Activated T-cell treated with anti-CD3 and anti-CD28 coated beads for 24 hours (primary cell): Measurements from ENCODE around the gene SPATA18.

Experiments used
- DNase-seq: peaks from one replicate; pipeline ENCODE4 v3.0.0-alpha.2; 2020; ENCODE audit warnings: low read depth

Gene SPATA18, protein sequence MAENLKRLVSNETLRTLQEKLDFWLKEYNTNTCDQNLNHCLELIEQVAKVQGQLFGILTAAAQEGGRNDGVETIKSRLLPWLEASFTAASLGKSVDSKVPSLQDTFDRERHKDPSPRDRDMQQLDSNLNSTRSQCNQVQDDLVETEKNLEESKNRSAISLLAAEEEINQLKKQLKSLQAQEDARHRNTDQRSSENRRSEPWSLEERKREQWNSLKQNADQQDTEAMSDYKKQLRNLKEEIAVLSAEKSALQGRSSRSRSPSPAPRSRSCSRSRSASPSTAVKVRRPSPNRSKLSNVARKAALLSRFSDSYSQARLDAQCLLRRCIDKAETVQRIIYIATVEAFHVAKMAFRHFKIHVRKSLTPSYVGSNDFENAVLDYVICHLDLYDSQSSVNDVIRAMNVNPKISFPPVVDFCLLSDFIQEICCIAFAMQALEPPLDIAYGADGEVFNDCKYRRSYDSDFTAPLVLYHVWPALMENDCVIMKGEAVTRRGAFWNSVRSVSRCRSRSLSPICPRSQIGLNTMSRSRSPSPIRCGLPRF

DNA sequence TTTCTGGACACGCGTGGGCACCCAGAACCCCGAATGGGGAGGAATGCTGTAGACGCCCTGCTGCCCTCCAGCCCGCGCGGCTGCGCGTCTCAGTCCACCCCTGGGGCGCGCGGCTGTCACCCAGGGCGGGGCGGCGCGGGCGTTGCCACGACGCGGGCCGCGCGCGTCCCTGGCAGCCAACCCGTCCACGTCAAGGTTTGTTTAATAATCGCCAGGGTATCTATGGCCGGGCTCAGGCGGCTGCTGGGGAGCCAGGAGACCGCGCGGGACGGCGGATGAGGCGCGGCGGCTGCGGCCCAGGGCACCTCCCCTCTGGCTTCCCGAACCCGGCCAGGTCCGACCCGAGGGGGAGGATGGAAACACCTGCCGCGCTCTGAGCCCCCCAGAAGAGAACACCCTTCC lies at the start of gene SPATA18:
Gene SPATA18 (plus strand): TSS at position 92 of the 402 bp plus-strand sequence. CDS start 401 bp downstream, outside the sequence.
- DNase-seq: no peak

GRCh38 chr4:52001616-52002015 lies 49.5 kb upstream of the SPATA18 start:
- DNase-seq: no peak

- DNase-seq: no peak
Observed at GRCh38 chr4:52004414-52004813, 46.7 kb upstream of the SPATA18 start.

GRCh38 chr4:52005604-52006273 lies 45.4 kb upstream of the SPATA18 start:
- DNase-seq: no peak

GRCh38 chr4:52006887-52007286 lies 44.2 kb upstream of the SPATA18 start:
- no peak for DNase-seq

DNA sequence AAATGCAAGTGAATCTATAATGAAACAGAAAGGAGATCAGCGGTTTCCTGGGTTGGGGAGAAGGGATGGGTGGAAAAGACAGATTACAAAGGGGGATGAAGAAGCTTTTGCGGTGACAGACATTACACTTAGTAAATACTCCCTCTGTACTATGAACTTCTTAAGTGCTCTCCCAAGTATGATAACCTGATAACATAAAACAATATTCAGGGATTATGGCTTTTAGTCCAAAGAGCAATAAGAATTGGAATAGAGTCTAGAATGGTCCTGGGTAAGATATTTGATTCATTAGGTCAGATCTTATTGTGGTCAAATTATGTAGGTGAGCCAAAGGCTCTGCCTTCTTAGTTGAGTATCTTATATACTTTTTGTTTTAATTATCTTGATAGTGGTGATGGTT lies 40.1 kb upstream of the SPATA18 start:
- DNase-seq: no peak

DNA sequence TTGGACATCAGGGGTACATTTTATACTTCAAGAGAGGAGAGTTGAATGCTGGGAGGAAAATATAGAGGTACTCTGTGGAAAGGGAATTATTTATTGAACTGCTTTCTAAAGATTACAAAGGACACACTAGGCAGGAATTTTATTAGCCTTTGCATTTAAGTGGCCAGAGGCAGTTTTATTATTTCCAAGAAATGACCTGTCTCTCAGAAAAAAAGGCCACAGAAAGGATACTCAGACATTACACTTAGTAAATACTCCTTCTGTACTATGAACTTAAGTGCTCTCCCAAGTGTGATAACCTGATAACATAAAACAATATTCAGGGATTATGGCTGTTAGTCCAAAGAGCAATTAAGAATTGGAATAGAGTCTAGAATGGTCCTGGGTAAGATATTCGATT lies 38.5 kb upstream of the SPATA18 start:
- DNase-seq: no peak

- DNase-seq: no peak
Observed at GRCh38 chr4:52014903-52015302, 36.2 kb upstream of the SPATA18 start.

DNA sequence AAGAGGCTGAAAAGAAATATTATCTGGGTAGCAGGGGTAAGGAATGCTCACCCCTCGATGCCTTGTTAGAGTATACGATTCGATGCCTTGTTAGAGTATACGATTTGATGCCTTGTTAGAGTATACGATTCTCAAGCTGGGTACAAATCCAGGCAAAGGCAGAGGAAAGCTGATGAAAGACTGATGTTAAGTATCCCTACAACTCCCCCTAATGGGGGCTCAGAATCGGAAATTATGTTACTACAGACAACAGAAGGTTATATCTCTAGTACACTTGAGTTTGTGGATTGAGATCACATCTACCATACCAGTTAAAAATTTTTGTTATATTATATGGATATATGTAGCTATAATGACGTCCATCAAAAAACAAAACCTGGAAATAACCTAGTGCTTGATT lies 35.7 kb upstream of the SPATA18 start:
- no peak for DNase-seq

- DNase-seq: no peak
Observed at GRCh38 chr4:52016981-52017380, 34.1 kb upstream of the SPATA18 start.

GRCh38 chr4:52017814-52018213 lies 33.3 kb upstream of the SPATA18 start:
- no peak for DNase-seq

GRCh38 chr4:52019936-52020657 lies 31.0 kb upstream of the SPATA18 start, which contains the start of gene LRRC66:
LRRC66 (minus strand) TSS chr4:52020363; CDS start chr4:52017613, 2,750 bp downstream.
- no peak for DNase-seq

DNA sequence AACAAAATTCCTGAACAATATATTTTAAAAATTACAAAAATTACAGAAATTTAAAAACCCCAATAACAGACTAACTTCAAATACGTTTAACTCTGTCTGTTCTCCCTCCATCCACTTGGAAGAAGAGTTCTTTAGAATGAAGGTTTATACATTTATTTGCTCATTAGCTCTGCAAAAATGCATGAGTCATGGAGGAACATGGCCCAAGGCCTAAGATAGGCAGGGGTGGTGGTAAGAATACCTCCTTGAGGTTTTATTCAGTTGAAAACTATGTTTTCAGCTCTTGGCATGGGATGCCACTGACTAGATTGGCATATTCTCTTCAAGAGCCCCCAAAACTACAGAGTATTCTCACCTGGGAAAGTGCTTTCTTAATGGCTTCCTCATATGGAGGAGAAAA lies 22.1 kb upstream of the SPATA18 start:
- no peak for DNase-seq

DNA sequence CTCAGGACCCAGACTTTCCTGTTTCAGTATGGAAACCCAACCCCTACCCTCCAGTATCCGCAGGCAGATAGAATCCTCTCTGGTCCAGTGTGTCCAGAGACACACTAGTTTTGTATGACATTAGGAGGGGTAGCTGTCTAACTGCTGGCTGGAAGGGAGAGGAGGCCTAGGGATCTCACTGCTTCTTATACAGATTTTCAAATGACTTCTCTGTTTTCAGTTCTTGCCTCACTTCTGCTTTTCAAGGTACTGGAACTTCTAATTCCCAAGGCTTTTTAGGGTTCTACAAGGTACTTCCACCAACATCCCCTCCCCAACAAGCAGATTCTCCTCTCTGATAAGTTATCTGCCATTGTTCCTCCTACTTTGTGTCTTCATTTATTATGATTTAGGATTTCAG lies 19.1 kb upstream of the SPATA18 start:
- DNase-seq: no peak

DNA sequence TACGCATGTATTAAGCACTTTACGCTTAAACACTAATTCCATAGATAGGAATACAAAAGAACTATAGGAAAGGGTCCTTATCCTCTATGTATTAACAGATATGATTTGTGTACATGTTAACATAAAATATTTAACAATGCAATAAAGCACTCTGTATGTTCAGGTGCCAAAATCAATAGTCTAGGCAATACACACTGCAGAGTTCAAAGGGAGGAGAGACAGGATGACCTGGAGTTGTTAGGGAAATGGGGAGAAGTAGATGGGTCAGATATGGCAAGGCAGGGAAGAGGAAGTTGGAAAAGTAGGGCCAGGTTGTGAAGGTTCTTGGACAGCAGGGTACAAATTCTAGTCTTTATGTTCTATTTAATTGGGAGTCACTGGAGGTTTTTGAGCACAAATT lies 15.9 kb upstream of the SPATA18 start:
- DNase-seq: no peak

- no peak for DNase-seq
Observed at GRCh38 chr4:52036886-52037530, 14.1 kb upstream of the SPATA18 start.

- no peak for DNase-seq
Observed at GRCh38 chr4:52037689-52038102, 13.4 kb upstream of the SPATA18 start.

- DNase-seq: peak; percentile 68
Observed at GRCh38 chr4:52038103-52038912, 12.8 kb upstream of the SPATA18 start, which contains the start of gene SGCB. SGCB (minus strand) TSS chr4:52038299; CDS start chr4:52038259, 40 bp downstream.

DNA sequence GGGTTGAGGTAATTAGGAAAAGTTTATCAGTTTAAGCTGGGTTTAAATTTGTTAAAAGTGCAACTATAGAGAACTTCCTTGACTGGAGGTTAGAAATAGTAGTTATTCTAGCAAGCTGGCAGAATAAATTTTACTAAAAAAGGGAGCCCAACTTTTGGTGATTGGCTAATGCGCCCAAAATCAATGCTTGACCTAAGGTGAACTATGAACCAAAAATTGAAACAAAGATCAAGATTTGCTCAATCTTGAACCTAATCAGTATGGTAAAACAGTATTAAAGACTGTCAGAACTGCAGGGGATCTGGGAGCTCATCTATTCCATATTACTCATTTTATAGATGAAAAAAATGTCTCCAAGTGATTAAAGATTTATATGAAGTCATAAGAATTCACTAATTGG lies 6.1 kb upstream of the SPATA18 start:
- DNase-seq: no peak

DNA sequence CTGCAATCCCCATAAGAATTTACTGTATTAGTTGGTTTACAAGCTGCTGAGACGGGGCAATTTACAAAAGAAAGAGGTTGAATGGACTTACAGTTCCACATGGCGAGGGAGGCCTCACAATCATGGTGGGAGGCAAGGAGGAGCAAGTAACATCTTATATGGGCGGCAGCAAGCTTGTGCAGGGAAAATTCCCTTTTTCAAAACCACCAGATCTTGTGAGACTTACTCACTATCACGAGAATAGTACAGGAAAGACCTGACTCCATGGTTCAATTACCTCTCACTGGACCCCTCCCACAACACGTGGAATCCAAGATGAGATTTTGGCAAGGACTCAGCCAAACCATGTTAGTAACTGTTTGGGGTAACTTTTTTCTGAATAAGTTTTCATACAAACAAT lies 1.8 kb upstream of the SPATA18 start:
- DNase-seq: no peak
